ENCODE data around the gene GREM2.

Gene GREM2

GRCh38 chr1:240562111-240562590 lies 49.8 kb downstream of the GREM2 start:
- CTCF ChIA-PET: interaction anchor here (1.3 kb wide), 1 partner anchor 23 kb away, joined by 3 read pairs; no protein-coding TSS in a partner anchor
- H3K4me3 ChIP-seq (ENCODE audit: low read depth, low read length): no peak overlapping the region
- POLR2A ChIA-PET: no interaction called here
- no peak for TF ChIP-seq CTCF (IDR thresholded peaks at IDR 0.05; ENCODE audit: insufficient read depth, low read length, missing control alignments)
- no peak for DNase-seq (ENCODE audit: low read depth, low spot score)

DNA sequence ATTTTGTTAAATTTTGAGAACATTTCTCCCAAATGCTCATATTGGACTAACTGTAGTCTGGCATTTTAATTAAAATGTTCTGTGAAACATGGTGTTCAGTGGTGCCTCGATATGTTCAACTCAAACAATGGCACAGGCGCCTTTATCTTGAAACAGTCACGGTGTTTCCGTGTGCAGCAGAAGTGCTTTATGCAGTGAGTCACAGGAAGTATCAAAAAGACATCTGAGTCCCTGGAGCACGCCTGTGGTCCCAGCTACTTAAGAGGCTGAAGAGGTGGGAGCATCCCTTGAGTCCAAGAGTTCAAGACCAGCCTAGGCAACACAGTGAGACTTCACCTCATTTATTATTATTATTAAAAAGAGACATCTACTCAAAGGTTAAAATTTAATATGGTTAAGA lies 52.2 kb downstream of the GREM2 start:
- no peak for TF ChIP-seq CTCF (IDR thresholded peaks at IDR 0.05; ENCODE audit: insufficient read depth, low read length, missing control alignments)
- CTCF ChIA-PET: no interaction called here
- POLR2A ChIA-PET: no interaction called here
- H3K4me3 ChIP-seq (ENCODE audit: low read depth, low read length): no peak overlapping the region
- DNase-seq (ENCODE audit: low read depth, low spot score): no peak

DNA sequence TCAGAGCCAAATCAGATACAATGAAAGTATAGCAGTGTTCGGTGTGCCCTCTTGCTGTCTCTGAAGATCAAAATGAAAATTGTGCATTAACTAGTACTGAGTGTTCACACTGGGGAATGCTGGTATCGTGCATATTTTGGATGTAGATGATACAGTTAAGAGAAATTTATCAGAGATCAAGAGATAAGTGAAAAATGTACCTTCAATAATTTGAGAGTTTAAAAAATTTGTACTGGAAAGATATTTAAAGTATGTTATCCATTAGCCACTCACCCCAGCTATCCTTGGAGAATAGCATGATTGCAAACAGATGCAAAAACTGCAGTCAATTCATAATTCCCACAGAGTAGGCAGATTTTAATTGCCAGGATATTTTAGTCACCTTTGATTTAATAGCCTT lies 56.4 kb downstream of the GREM2 start:
- DNase-seq (ENCODE audit: low read depth, low spot score): no peak
- POLR2A ChIA-PET: no interaction called here
- TF ChIP-seq CTCF (IDR thresholded peaks at IDR 0.05; ENCODE audit: insufficient read depth, low read length, missing control alignments): no peak

GRCh38 chr1:240553351-240553750 lies 58.6 kb downstream of the GREM2 start:
- no peak for TF ChIP-seq CTCF (IDR thresholded peaks at IDR 0.05; ENCODE audit: insufficient read depth, low read length, missing control alignments)
- no peak overlapping the region for H3K4me3 ChIP-seq (ENCODE audit: low read depth, low read length)
- no peak for DNase-seq (ENCODE audit: low read depth, low spot score)
- CTCF ChIA-PET: no interaction called here
- POLR2A ChIA-PET: interaction anchor here (0.6 kb wide), 1 partner anchor 10 kb away, joined by 3 read pairs; no protein-coding TSS in a partner anchor

More for the DNA sequence above, 56.4 kb downstream of the GREM2 start:
- CTCF ChIA-PET: interaction anchor here (1.4 kb wide), 1 partner anchor 22 kb away, joined by 3 read pairs; no protein-coding TSS in a partner anchor
- no peak overlapping the region for H3K4me3 ChIP-seq (ENCODE audit: low read depth, low read length)

DNA sequence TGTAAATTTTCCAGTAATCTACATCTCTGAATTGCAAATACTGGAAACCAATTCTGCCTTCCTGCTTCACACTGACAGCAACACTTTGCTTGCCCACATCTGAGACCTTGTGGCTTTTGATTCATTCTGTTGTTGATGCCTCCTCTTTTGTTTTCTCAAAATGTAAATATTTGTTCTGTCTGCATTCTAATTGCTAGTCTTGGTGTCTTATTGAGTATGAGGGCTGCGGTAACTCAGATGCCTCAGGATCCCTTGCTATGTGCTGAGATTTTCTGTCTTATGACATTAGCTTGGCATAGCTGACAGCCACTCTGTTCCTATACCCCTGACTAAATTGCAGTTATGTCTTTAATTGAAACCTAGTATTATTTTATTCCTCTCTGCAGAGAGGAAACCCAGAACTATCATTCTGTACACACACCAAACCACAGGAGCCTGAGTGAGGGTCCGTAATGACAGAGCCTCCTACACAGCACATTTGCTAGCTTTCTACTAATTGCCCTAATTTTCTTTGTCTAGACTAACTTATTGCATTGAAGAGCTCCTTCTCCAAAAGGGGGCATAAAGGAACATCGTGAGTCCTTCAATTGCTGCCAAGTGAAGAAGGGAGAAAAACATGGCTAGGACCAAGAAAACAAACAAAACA lies 72.1 kb downstream of the GREM2 start:
- no peak for TF ChIP-seq CTCF (IDR thresholded peaks at IDR 0.05; ENCODE audit: insufficient read depth, low read length, missing control alignments)
- ChIA-PET CTCF (no interaction called here), POLR2A (no interaction called here)
- H3K4me3 ChIP-seq (ENCODE audit: low read depth, low read length): no peak overlapping the region
- no peak for DNase-seq (ENCODE audit: low read depth, low spot score)

DNA sequence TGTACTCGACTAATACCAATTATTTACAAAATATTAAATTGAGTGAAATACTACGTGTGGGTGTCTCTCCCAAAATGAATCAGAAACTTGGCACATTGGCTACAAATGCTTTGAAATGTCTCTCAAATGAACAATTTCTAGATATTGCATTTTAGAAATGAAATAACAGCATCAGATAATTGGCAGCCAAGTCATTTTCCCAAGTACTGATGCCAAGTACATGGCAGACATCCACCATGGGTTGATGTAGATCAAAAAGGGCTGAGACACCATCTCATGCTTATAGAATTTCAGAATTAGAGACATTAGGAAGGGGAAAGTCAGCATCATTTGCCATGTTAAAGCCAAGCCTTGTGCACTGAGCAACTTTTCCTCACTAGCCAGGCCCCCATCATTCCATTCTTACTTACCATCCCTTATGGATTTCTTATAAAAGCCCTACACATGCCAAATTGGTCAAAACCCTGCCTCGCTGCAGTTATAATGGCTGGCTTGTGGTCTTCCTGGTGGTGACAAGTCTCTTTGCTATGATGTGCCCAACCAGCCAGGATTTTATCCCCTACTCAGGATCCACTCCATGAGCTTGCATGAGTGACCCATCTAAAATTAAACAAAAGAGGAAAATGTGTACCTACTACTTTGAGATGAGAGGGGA lies 73.1 kb downstream of the GREM2 start:
- ChIA-PET POLR2A (no interaction called here), CTCF (no interaction called here)
- no peak for TF ChIP-seq CTCF (IDR thresholded peaks at IDR 0.05; ENCODE audit: insufficient read depth, low read length, missing control alignments)
- DNase-seq (ENCODE audit: low read depth, low spot score): no peak
- H3K4me3 ChIP-seq (ENCODE audit: low read depth, low read length): no peak overlapping the region

Data from AG04449 (cell line).